K562 (cell line): ENCODE measurements around the gene KARS1. TPM values are rescaled to one million over a fixed set of nuclear protein-coding genes. Genes with fewer than 3 reads are reported as not detected.

ENCODE experiments used
- ATAC-seq: fragments of 200-7000 bp; cut with Tn5 transposase; 3 replicates; pipeline ENCODE4 v1.9.1; 2020; ENCODE audit warnings: moderate library complexity
- BruUV-seq: library from RNA; stranded (reverse); fragments of 400-500 nt; replicated peaks from 2 replicates; lab custom pipeline; 2021; lab: Mats Ljungman, UMichigan
- CTCF ChIA-PET: fragments of 300-600 bp; formaldehyde crosslinking; extraction: SDS; loops from one replicate; lab custom pipeline; 2021; ENCODE audit warnings: low intra/inter-chr PET ratio; lab: Yijun Ruan, JAX
- POLR2A ChIA-PET: fragments of 300-600, 350-650 bp; sonication (Branson Sonifier 250); formaldehyde crosslinking; extraction: SDS; loops from one replicate; lab custom pipeline; 2021; ENCODE audit warnings: antibody characterized with exemption, inconsistent platforms; lab: Yijun Ruan, JAX
- DNase-seq, 4 experiments: peaks; one replicate each; pipeline versions ENCODE4 v3.0.0 to v3.0.0-alpha.2; 2011 to 2018; ENCODE audit warnings: low spot score in 3 of 4, mixed read lengths in 3 of 4; ENCODE audit errors: extremely low read depth in 1 of 4
- FAIRE-seq: peaks from 2 replicates; lab custom pipeline; 2011; peaks lifted over from hg19 to GRCh38; lab: Jason Lieb, UNC
- H2AFZ ChIP-seq: 2 replicates; pipeline ENCODE4 v1.6.0; 2011; ENCODE audit warnings: low read depth, low read length, control low read depth, inconsistent platforms
- H3K27ac ChIP-seq: fragments of 200-600 bp; 3 replicates; pipeline ENCODE4 v1.8.0; 2011; ENCODE audit warnings: low read depth, mild to moderate bottlenecking, control low read depth, inconsistent platforms, low read length, moderate library complexity, mixed read lengths; ENCODE audit errors: extremely low read depth
- H3K27me3 ChIP-seq, 2 experiments: fragments of 300-600 bp in 1 of 2; 2 replicates in 1 of 2; 3 replicates in 1 of 2; pipeline versions ENCODE4 v1.6.0 to v1.8.0; 2011; ENCODE audit warnings: inconsistent platforms in 2 of 2, low read length in 2 of 2, mild to moderate bottlenecking in 1 of 2, mixed read lengths in 1 of 2, moderate library complexity in 1 of 2; ENCODE audit not compliant: control insufficient read depth in 2 of 2, insufficient read depth in 2 of 2
- H3K36me3 ChIP-seq: fragments of 300-600 bp; 3 replicates; pipeline ENCODE4 v1.8.0; 2011; ENCODE audit warnings: mild to moderate bottlenecking, low read length, inconsistent platforms; ENCODE audit not compliant: control insufficient read depth, insufficient read depth
- H3K4me1 ChIP-seq, 2 experiments: fragments of 200-600 bp in 1 of 2; replicated peaks in 1 of 2; 2 replicates in 1 of 2; 3 replicates in 1 of 2; pipeline versions ENCODE4 v1.5.1 to v1.8.0; 2011; ENCODE audit warnings: inconsistent platforms in 2 of 2, low read length in 2 of 2, mild to moderate bottlenecking in 1 of 2, mixed read lengths in 1 of 2, moderate library complexity in 1 of 2; ENCODE audit not compliant: control insufficient read depth in 2 of 2, insufficient read depth in 2 of 2
- H3K4me2 ChIP-seq: 2 replicates; pipeline ENCODE4 v1.6.1; 2011; ENCODE audit warnings: low read length, control low read depth, inconsistent platforms, mixed read lengths; ENCODE audit not compliant: insufficient read depth
- H3K4me3 ChIP-seq: fragments of 200-600 bp; sonication (generic), shearing (Covaris generic); 2 replicates; pipeline ENCODE4 v1.5.1; 2016; ENCODE audit warnings: control low read depth, inconsistent platforms
- H3K79me2 ChIP-seq: fragments of 200-600 bp; 3 replicates; pipeline ENCODE4 v1.8.0; 2011; ENCODE audit warnings: low read length, inconsistent platforms; ENCODE audit not compliant: control insufficient read depth, insufficient read depth
- H3K9ac ChIP-seq, 2 experiments: 2 replicates each; pipeline versions ENCODE4 v1.6.0 to v1.6.1; 2011; ENCODE audit warnings: low read depth in 2 of 2, low read length in 2 of 2, control low read depth in 1 of 2, inconsistent platforms in 1 of 2, mild to moderate bottlenecking in 1 of 2, mixed read lengths in 1 of 2; ENCODE audit not compliant: insufficient read depth in 1 of 2
- H3K9me1 ChIP-seq: one replicate; pipeline ENCODE4 v1.6.0; 2011; ENCODE audit warnings: inconsistent platforms, mild to moderate bottlenecking, low read length, moderate library complexity; ENCODE audit not compliant: control insufficient read depth, insufficient read depth
- H3K9me3 ChIP-seq: replicated peaks from 2 replicates; pipeline ENCODE4 v1.5.1; 2011; ENCODE audit warnings: low read depth, low read length, inconsistent platforms; ENCODE audit not compliant: control insufficient read depth, insufficient read depth
- H4K20me1 ChIP-seq: replicated peaks from 2 replicates; pipeline ENCODE4 v1.6.1; 2011; ENCODE audit warnings: low read length, inconsistent platforms, mixed read lengths; ENCODE audit not compliant: control insufficient read depth, insufficient read depth
- DNMT1 ChIP-seq: fragments of 450-650 bp; IDR thresholded peaks from 2 replicates; pipeline ENCODE4 v1.6.1; 2016; ENCODE audit warnings: antibody characterized with exemption, mild to moderate bottlenecking
- FOXA1 ChIP-seq: fragments of 450-650 bp; IDR thresholded peaks from 2 replicates; pipeline ENCODE4 v1.6.1; 2016; ENCODE audit warnings: mild to moderate bottlenecking, borderline replicate concordance
- HOXB6 ChIP-seq: fragments of 250-450 bp; sonication (Bioruptor Pico); IDR thresholded peaks from 2 replicates; pipeline ENCODE4 v1.5.1; 2022; ENCODE audit warnings: mild to moderate bottlenecking, borderline replicate concordance
- KHSRP ChIP-seq: fragments of 450-650 bp; IDR thresholded peaks from 2 replicates; pipeline ENCODE4 v1.6.1; 2017
- PRMT5 ChIP-seq: sonication (generic); formaldehyde crosslinking; IDR thresholded peaks from 2 replicates; pipeline ENCODE4 v1.5.0; 2020; ENCODE audit warnings: missing genetic modification reagents
- RBM39 ChIP-seq: fragments of 200-400 bp; formaldehyde crosslinking; optimal IDR thresholded peaks from 2 replicates; pipeline ENCODE3; 2018; ENCODE audit warnings: low read depth, low read length
- SNRNP70 ChIP-seq: fragments of 200-400 bp; formaldehyde crosslinking; optimal IDR thresholded peaks from 2 replicates; pipeline ENCODE3; 2017; ENCODE audit warnings: low read depth, low read length
- TCF3 ChIP-seq: sonication (generic); formaldehyde crosslinking; IDR thresholded peaks from 2 replicates; pipeline ENCODE4 v1.4.0; 2020; ENCODE audit warnings: mild to moderate bottlenecking, missing genetic modification reagents
- ZNF507 ChIP-seq: conservative IDR thresholded peaks from 2 replicates; pipeline ENCODE4 v1.6.1; 2017; ENCODE audit warnings: missing genetic modification characterization, missing compliant biosample characterization
- WGBS: fragments of 100-300 bp; shearing (Covaris generic); methylation state at CpG from one replicate; pipeline ENCODE4 v1.1.6; 2016; ENCODE audit warnings: low coverage, mixed read lengths; ENCODE audit not compliant: insufficient coverage; ENCODE audit errors: missing lambda C conversion rate; 5-methylcytosine and 5-hydroxymethylcytosine counted together
- in situ Hi-C: fragments of 300-500 bp; cut with MboI; formaldehyde crosslinking; loops from 4 replicates; pipeline ENCODE4 v1.15.0; 2018; ENCODE audit warnings: inconsistent platforms, mixed read lengths
- intact Hi-C: fragments of 100-400 bp; cut with micrococcal nuclease; formaldehyde crosslinking; loops from 2 replicates; pipeline ENCODE4 v1.14.2; 2022
- polyA plus RNA-seq, 8 experiments: library from polyadenylated mRNA; depleted of rRNA in 4 of 8; stranded (reverse) in 5 of 8; unstranded in 3 of 8; fragments of >200 nt; fragmentation: Nextera tagmentation in 2 of 8; fragmentation: Illumina TruSeq in 1 of 8; extraction: Ambion mirVana in 2 of 8; extraction: Trizol in 1 of 8; gene quantifications; 2 replicates each; pipeline versions ENCODE4 v1.2.1 to v1.2.3, GENCODE V29; 2011 to 2014; ENCODE audit warnings: inconsistent platforms in 1 of 8, missing spikeins in 1 of 8
- total RNA-seq, 7 experiments: library from RNA; depleted of rRNA in 6 of 7; stranded (reverse); fragments of >200 nt in 6 of 7; fragmentation: Illumina TruSeq in 2 of 7; extraction: Trizol in 2 of 7; gene quantifications; 2 replicates each; pipeline versions ENCODE4 v1.2.1 to v1.2.3, GENCODE V29; 2011 to 2021; ENCODE audit warnings: low replicate concordance in 1 of 7
- TF ChIP-seq, protein P1 (sequence below): sonication (generic); formaldehyde crosslinking; IDR thresholded peaks from 2 replicates; pipeline ENCODE4 v1.8.0; 2023; ENCODE audit warnings: mild to moderate bottlenecking, missing genetic modification reagents
- TF ChIP-seq, protein P2 (sequence below), 2 experiments: IDR thresholded peaks; 2 replicates each; pipeline ENCODE4 v1.6.1; 2012; ENCODE audit warnings: improper control_type of control experiment in 2 of 2, low read depth in 2 of 2, low read length in 2 of 2, borderline replicate concordance in 1 of 2
- TF ChIP-seq, protein P3 (sequence below), 2 experiments: fragments of 450-650 bp; IDR thresholded peaks; 2 replicates each; pipeline ENCODE4 v1.6.1; 2016
- TF ChIP-seq, protein P4 (sequence below): sonication (generic); IDR thresholded peaks from 2 replicates; pipeline ENCODE4 v1.6.1; 2016

KARS1 gene
- total and polyA plus RNA-seq, 9 of the 15 experiments (the other 6 are each of a cell fraction or from before 2014, with no cell fraction given), result 223 to 386 (median 304) TPM

DNA sequence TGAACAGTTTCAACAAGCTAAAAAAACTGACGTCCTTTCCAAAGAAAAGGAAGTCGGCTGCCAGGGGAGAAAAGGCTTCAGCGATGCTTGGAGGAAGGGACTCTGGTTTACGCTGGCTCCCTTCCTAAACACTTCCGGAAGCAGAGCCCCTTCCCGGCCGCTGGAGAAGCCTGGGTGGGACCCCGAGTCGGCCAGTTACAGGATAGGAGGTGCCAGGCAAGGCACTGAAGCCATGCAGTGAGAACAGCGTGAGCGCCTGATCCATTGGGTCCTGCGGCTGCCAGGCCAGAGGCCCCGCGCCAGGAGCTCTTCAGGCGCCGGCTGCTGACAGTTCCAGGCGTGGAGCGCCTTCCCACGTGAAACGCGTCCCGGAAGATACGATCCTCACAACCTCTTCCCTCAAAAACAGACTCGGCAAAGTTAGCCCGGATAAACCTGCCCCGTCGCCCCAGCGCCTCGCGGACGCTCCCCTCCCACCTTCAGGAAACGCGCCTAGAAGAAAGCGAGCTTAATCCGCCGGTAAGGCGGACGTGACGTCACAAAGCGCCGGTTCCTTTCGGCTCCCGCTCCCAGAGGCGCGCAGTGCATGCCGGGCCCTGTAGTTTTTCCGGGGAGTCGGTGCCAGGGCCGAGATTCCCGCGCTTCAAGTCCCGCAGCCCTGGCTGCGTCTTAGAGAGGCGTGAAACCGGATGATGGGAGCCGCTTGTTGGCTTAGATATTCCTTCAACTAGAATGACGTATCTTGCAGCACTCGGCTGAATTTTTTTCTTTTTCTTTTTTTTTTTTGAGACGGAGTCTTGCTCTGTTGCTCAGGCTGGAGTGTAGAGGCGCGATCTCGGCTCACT, 24.5 kb downstream of the KARS1 start, which contains the start of gene ADAT1:
Gene ADAT1, minus strand, starts transcription at position 521 of the 845 bp plus-strand sequence. CDS start 2,482 bp downstream, outside the sequence.
- Histone ChIP-seq H3K9ac (peak within 1 kb of the TSS; percentile 93 to 95), H3K4me3 (peak within 1 kb of the TSS; percentile 62), H3K36me3 (peaks cover 49% of the 10 kb centered on the region), H4K20me1 (no peaks in the 10 kb centered on the region), H3K27ac (peak within 1 kb of the TSS; percentile 92), H3K4me2 (peak within 1 kb of the TSS; percentile 85), H2AFZ (peak within 1 kb of the TSS; percentile 95), H3K9me3 (no peaks in the 10 kb centered on the region), H3K27me3 (no peaks in the 10 kb centered on the region), H3K79me2 (peaks cover 14% of the 10 kb centered on the region), H3K4me1 (peaks cover 28 to 33% of the 10 kb centered on the region in 2 experiments), H3K9me1 (no peaks in the 10 kb centered on the region)
- CTCF ChIA-PET, result no interaction called here
- in situ Hi-C loops (no loop called here), intact Hi-C loops (loop anchor here (2.0 to 5.0 kb wide), 2 partner anchors 139 to 158 kb away; partner anchors contain the start of gene TMEM170A)
- ATAC-seq (peak; percentile 92), DNase-seq (peak; percentile 87 to 99 (median 91)), FAIRE-seq (peak; percentile 94)
- BruUV-seq, result TSS peak; percentile 85
- POLR2A ChIA-PET, result interaction anchor here (0.6 to 2.3 kb wide), 15 partner anchors 10 to 318 kb away, joined by 3 to 6 read pairs (median 4); partner anchors contain the start of genes GABARAPL2, KARS1 and TERF2IP
- 2% methylated on average over 56 of the region's 62 CpGs for WGBS
- TF ChIP-seq RBM39 (no peak), PRMT5 (CRISPR knock-in tag) (no peak), FOXA1 (no peak), KHSRP (peak; percentile 91), HOXB6 (no peak), TCF3 (no peak), DNMT1 (no peak), SNRNP70 (no peak), ZNF507 (tag) (no peak)
- TF ChIP-seq, protein P1, sequence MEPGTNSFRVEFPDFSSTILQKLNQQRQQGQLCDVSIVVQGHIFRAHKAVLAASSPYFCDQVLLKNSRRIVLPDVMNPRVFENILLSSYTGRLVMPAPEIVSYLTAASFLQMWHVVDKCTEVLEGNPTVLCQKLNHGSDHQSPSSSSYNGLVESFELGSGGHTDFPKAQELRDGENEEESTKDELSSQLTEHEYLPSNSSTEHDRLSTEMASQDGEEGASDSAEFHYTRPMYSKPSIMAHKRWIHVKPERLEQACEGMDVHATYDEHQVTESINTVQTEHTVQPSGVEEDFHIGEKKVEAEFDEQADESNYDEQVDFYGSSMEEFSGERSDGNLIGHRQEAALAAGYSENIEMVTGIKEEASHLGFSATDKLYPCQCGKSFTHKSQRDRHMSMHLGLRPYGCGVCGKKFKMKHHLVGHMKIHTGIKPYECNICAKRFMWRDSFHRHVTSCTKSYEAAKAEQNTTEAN, result no peak
- TF ChIP-seq, protein P2, sequence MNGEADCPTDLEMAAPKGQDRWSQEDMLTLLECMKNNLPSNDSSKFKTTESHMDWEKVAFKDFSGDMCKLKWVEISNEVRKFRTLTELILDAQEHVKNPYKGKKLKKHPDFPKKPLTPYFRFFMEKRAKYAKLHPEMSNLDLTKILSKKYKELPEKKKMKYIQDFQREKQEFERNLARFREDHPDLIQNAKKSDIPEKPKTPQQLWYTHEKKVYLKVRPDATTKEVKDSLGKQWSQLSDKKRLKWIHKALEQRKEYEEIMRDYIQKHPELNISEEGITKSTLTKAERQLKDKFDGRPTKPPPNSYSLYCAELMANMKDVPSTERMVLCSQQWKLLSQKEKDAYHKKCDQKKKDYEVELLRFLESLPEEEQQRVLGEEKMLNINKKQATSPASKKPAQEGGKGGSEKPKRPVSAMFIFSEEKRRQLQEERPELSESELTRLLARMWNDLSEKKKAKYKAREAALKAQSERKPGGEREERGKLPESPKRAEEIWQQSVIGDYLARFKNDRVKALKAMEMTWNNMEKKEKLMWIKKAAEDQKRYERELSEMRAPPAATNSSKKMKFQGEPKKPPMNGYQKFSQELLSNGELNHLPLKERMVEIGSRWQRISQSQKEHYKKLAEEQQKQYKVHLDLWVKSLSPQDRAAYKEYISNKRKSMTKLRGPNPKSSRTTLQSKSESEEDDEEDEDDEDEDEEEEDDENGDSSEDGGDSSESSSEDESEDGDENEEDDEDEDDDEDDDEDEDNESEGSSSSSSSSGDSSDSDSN (IDR thresholded peaks at IDR 0.05; ENCODE audit: borderline replicate concordance in 1 of 2, low read depth in 2 of 2, low read length in 2 of 2), result peak in 1 of 2 experiments; percentile 79; a peak in 1 of 4 replicates
- TF ChIP-seq, protein P3, sequence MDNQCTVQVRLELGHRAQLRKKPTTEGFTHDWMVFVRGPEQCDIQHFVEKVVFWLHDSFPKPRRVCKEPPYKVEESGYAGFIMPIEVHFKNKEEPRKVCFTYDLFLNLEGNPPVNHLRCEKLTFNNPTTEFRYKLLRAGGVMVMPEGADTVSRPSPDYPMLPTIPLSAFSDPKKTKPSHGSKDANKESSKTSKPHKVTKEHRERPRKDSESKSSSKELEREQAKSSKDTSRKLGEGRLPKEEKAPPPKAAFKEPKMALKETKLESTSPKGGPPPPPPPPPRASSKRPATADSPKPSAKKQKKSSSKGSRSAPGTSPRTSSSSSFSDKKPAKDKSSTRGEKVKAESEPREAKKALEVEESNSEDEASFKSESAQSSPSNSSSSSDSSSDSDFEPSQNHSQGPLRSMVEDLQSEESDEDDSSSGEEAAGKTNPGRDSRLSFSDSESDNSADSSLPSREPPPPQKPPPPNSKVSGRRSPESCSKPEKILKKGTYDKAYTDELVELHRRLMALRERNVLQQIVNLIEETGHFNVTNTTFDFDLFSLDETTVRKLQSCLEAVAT (IDR thresholded peaks at IDR 0.05), result no peak
- TF ChIP-seq, protein P4, sequence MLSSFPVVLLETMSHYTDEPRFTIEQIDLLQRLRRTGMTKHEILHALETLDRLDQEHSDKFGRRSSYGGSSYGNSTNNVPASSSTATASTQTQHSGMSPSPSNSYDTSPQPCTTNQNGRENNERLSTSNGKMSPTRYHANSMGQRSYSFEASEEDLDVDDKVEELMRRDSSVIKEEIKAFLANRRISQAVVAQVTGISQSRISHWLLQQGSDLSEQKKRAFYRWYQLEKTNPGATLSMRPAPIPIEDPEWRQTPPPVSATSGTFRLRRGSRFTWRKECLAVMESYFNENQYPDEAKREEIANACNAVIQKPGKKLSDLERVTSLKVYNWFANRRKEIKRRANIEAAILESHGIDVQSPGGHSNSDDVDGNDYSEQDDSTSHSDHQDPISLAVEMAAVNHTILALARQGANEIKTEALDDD, result peak; percentile 32; the same call in 1 of the 2 replicates
